Activated CD4-positive, alpha-beta T cell treated with anti-CD3 and anti-CD28 coated beads, Interleukin-2, amount 50 U/mL, for 1 hour (primary cell): ENCODE data around the gene OR10G3.

ENCODE experiments used
- DNase-seq: peaks from one replicate; pipeline ENCODE4 v3.0.0-alpha.2; 2020

The OR10G3 gene

GRCh38 chr14:21535545-21536417 is 44.1 kb downstream of the OR10G3 start:
- DNase-seq = no peak

GRCh38 chr14:21534576-21534975 is 45.3 kb downstream of the OR10G3 start:
- DNase-seq = no peak

- DNase-seq = no peak
Measured at GRCh38 chr14:21533294-21533693, 46.6 kb downstream of the OR10G3 start.

GRCh38 chr14:21529515-21529914 is 50.4 kb downstream of the OR10G3 start:
- DNase-seq = no peak

- no peak for DNase-seq
Measured at GRCh38 chr14:21528381-21529348, 51.2 kb downstream of the OR10G3 start.

GRCh38 chr14:21527318-21527679 is 52.6 kb downstream of the OR10G3 start:
- no peak for DNase-seq

GRCh38 chr14:21526672-21527317 is 53.1 kb downstream of the OR10G3 start:
- DNase-seq = no peak

GRCh38 chr14:21525962-21526671 is 53.8 kb downstream of the OR10G3 start, which contains the start of gene SALL2:
SALL2 (minus strand) TSS chr14:21526346; CDS start chr14:21526127, 219 bp downstream.
- DNase-seq = peak; percentile 57

- no peak for DNase-seq
Measured at GRCh38 chr14:21525571-21525961, 54.3 kb downstream of the OR10G3 start.

GRCh38 chr14:21524575-21525490 is 55.0 kb downstream of the OR10G3 start:
- no peak for DNase-seq

- no peak for DNase-seq
Measured at GRCh38 chr14:21523203-21523602, 56.7 kb downstream of the OR10G3 start.

- no peak for DNase-seq
Measured at GRCh38 chr14:21521501-21521900, 58.4 kb downstream of the OR10G3 start.

GRCh38 chr14:21520767-21521166 is 59.1 kb downstream of the OR10G3 start:
- no peak for DNase-seq

- DNase-seq = no peak
Measured at GRCh38 chr14:21518725-21519124, 61.2 kb downstream of the OR10G3 start.
